NT2/D1 (cell line): ENCODE results near the gene HK1.

Experiments
- YY1 ChIP-seq: IDR thresholded peaks from 2 replicates; pipeline ENCODE4 v1.6.1; 2011; ENCODE audit not compliant: insufficient read length, insufficient read depth
- ZNF274 ChIP-seq: IDR thresholded peaks from 2 replicates; pipeline ENCODE4 v1.6.1; 2011; ENCODE audit warnings: mild to moderate bottlenecking, low read depth, low read length

- no peak for TF ChIP-seq YY1
- TF ChIP-seq ZNF274: no peak
Observed at GRCh38 chr10:69254877-69255276, 23.4 kb upstream of the HK1 start.
